HCT116 (cell line): Measurements from ENCODE around the gene TELO2. TPM values are rescaled to one million over a fixed set of nuclear protein-coding genes. Genes with fewer than 3 reads are reported as not detected.
"Not testable (repeated sequence)": the region's sequence is repeated elsewhere in the genome, so short reads cannot be mapped to it uniquely, and the experiment has no call there.

Experiments
- ATAC-seq: fragments of 200-7000 bp; cut with Tn5 transposase; 2 replicates; pipeline ENCODE4 v1.9.1; 2020; ENCODE audit warnings: mild to moderate bottlenecking, moderate library complexity
- BruUV-seq: library from RNA; stranded (reverse); fragments of 400-500 nt; replicated peaks from 2 replicates; lab custom pipeline; 2021; lab: Mats Ljungman, UMichigan
- CTCF ChIA-PET: fragments of 300-600 bp; sonication (Branson Sonifier 250); formaldehyde crosslinking; loops from one replicate; lab custom pipeline; 2021; ENCODE audit warnings: antibody characterized with exemption; lab: Charles Lee
- POLR2A ChIA-PET: fragments of 300-600, 350-600 bp; sonication (Branson Sonifier 250); formaldehyde crosslinking; loops from one replicate; lab custom pipeline; 2021; ENCODE audit warnings: antibody characterized with exemption; lab: Charles Lee
- RAD21 ChIA-PET, 2 experiments: fragments of 300-600 bp; sonication (Branson Sonifier 250); formaldehyde crosslinking; loops; one replicate each; lab custom pipeline; 2023; ENCODE audit warnings: low total read pairs in 2 of 2; ENCODE audit not compliant: uncharacterized antibody in 2 of 2, unreplicated experiment in 2 of 2, low non-redundant PET in 1 of 2; lab: Charles Lee
- DNase-seq: peaks from one replicate; pipeline ENCODE4 v3.0.0-alpha.2; 2010; ENCODE audit warnings: low read depth, low spot score
- H2AFZ ChIP-seq: fragments of 200-600 bp; shearing (Covaris generic), sonication (generic); 2 replicates; pipeline ENCODE4 v1.6.1; 2017; ENCODE audit warnings: low read depth, mixed run types, mixed read lengths, antibody characterized with exemption, low read length; ENCODE audit not compliant: poor library complexity, severe bottlenecking
- H3K27ac ChIP-seq: 2 replicates; pipeline ENCODE4 v1.5.1; 2012; ENCODE audit warnings: low read depth, low read length
- H3K27me3 ChIP-seq: fragments of 200-600 bp; sonication (generic); 2 replicates; pipeline ENCODE4 v1.6.1; 2016; ENCODE audit warnings: mixed run types, low read length, mixed read lengths; ENCODE audit not compliant: insufficient read depth
- H3K36me3 ChIP-seq, 2 experiments: fragments of 200-500 bp in 1 of 2; fragments of 200-600 bp in 1 of 2; sonication (Bioruptor generic) in 1 of 2; sonication (generic) in 1 of 2; 2 replicates each; pipeline versions ENCODE4 v1.5.1 to v1.6.1; 2014 to 2016; ENCODE audit warnings: low read length in 2 of 2, inconsistent platforms in 1 of 2, mixed read lengths in 1 of 2, mixed run types in 1 of 2; ENCODE audit not compliant: insufficient read depth in 2 of 2, control insufficient read depth in 1 of 2
- H3K4me1 ChIP-seq, 2 experiments: fragments of 200-600 bp in 1 of 2; sonication (generic) in 1 of 2; 2 replicates each; pipeline versions ENCODE4 v1.5.1 to v1.6.1; 2012 to 2017; ENCODE audit warnings: low read length in 2 of 2, inconsistent platforms in 1 of 2, mild to moderate bottlenecking in 1 of 2, mixed read lengths in 1 of 2, mixed run types in 1 of 2, moderate library complexity in 1 of 2; ENCODE audit not compliant: insufficient read depth in 2 of 2, control insufficient read depth in 1 of 2
- H3K4me2 ChIP-seq: fragments of 200-600 bp; sonication (generic); 2 replicates; pipeline ENCODE4 v1.6.1; 2017; ENCODE audit warnings: mixed run types, low read length, mixed read lengths
- H3K4me3 ChIP-seq, 2 experiments: fragments of 200-600 bp in 1 of 2; sonication (generic) in 1 of 2; replicated peaks in 1 of 2; 2 replicates each; pipeline ENCODE4 v1.5.1; 2011 to 2016; ENCODE audit warnings: low read length in 2 of 2, control low read depth in 1 of 2, low read depth in 1 of 2, mild to moderate bottlenecking in 1 of 2, mixed read lengths in 1 of 2, mixed run types in 1 of 2
- H3K79me2 ChIP-seq: fragments of 200-600 bp; sonication (generic); 2 replicates; pipeline ENCODE4 v1.6.1; 2017; ENCODE audit warnings: mild to moderate bottlenecking, mixed run types, low read length, moderate library complexity, mixed read lengths; ENCODE audit not compliant: insufficient read depth
- H3K9ac ChIP-seq: fragments of 200-600 bp; sonication (generic); 2 replicates; pipeline ENCODE4 v1.6.1; 2016; ENCODE audit warnings: low read length, mixed read lengths
- H3K9me2 ChIP-seq: fragments of 200-600 bp; sonication (generic), shearing (Covaris generic); 2 replicates; pipeline ENCODE4 v1.6.1; 2017; ENCODE audit warnings: mixed run types, mild to moderate bottlenecking, moderate library complexity; ENCODE audit not compliant: insufficient read depth
- H3K9me3 ChIP-seq, 2 experiments: fragments of 200-500 bp in 1 of 2; fragments of 200-600 bp in 1 of 2; sonication (Bioruptor generic) in 1 of 2; sonication (generic) in 1 of 2; 2 replicates each; pipeline ENCODE4 v1.6.1; 2014 to 2017; ENCODE audit warnings: low read length in 2 of 2, mixed read lengths in 2 of 2, inconsistent platforms in 1 of 2, low read depth in 1 of 2, mild to moderate bottlenecking in 1 of 2, mixed run types in 1 of 2, moderate library complexity in 1 of 2; ENCODE audit not compliant: control insufficient read depth in 1 of 2, insufficient read depth in 1 of 2
- H4K20me1 ChIP-seq: fragments of 200-600 bp; sonication (generic), shearing (Covaris generic); 2 replicates; pipeline ENCODE4 v1.6.1; 2017; ENCODE audit warnings: mixed run types, mild to moderate bottlenecking, moderate library complexity; ENCODE audit not compliant: insufficient read depth
- JUND ChIP-seq: IDR thresholded peaks from 2 replicates; pipeline ENCODE4 v1.6.1; 2012
- intact Hi-C: fragments of 100-400 bp; cut with micrococcal nuclease; formaldehyde crosslinking; loops from 2 replicates; pipeline ENCODE4 v1.10.0; 2022
- total RNA-seq: library from RNA; stranded (reverse); gene quantifications from one replicate; pipeline ENCODE4 v1.2.1, GENCODE V29; 2021; ENCODE audit not compliant: unreplicated experiment

TELO2 gene
- total RNA-seq, 1 experiment from 2014 or later, result 74.3 TPM

GRCh38 chr16:1469141-1469540 lies 24.0 kb upstream of the TELO2 start:
- intact Hi-C loops, H3K4me3 ChIP-seq, H3K4me2 ChIP-seq, ATAC-seq, H3K9me2 ChIP-seq, H3K27me3 ChIP-seq, POLR2A ChIA-PET, DNase-seq, RAD21 ChIA-PET, H3K27ac ChIP-seq, BruUV-seq, H3K9me3 ChIP-seq, H4K20me1 ChIP-seq, H2AFZ ChIP-seq, H3K36me3 ChIP-seq, CTCF ChIA-PET, H3K9ac ChIP-seq: not testable (repeated sequence)
- peaks cover 20 to 31% of the 10 kb centered on the region in 2 experiments; a peak in 3 of 4 replicates for H3K4me1 ChIP-seq
- peaks cover 53% of the 10 kb centered on the region for H3K79me2 ChIP-seq

- ATAC-seq (no peak), DNase-seq (no peak)
- no TSS peak for BruUV-seq
- no peaks in the 10 kb centered on the region for H4K20me1 ChIP-seq
- no peak overlapping the region for H3K4me2 ChIP-seq
- H2AFZ ChIP-seq, result no peak overlapping the region
- ChIA-PET RAD21 (no interaction called here), CTCF (no interaction called here), POLR2A (no interaction called here)
- TF ChIP-seq JUND, result no peak
- no peaks in the 10 kb centered on the region for H3K27me3 ChIP-seq
- no peak overlapping the region for H3K9ac ChIP-seq
- H3K9me2 ChIP-seq, result no peaks in the 10 kb centered on the region
- no peaks in the 10 kb centered on the region for H3K9me3 ChIP-seq
- H3K4me3 ChIP-seq, result no peak overlapping the region
- H3K36me3 ChIP-seq, result no peaks in the 10 kb centered on the region
- no peak overlapping the region; the same call in 1 of the 2 replicates for H3K27ac ChIP-seq
- peaks cover 58% of the 10 kb centered on the region for H3K79me2 ChIP-seq
- H3K4me1 ChIP-seq, result peaks cover 20 to 34% of the 10 kb centered on the region in 2 experiments; a peak in 3 of 4 replicates
- intact Hi-C loops, result no loop called here
Observed at GRCh38 chr16:1469693-1470201, 23.4 kb upstream of the TELO2 start.
